WTC11 (cell line): ENCODE measurements around the gene KCNN1. TPM values are rescaled to one million over a fixed set of nuclear protein-coding genes. Genes with fewer than 3 reads are reported as not detected.
A peak's percentile ranks its signal among the peaks of the same experiment; 100 is the strongest.

Source experiments
- ATAC-seq: fragments of 200-7000 bp; cut with Tn5 transposase; 2 replicates; pipeline ENCODE4 v1.10.0; 2021; ENCODE audit warnings: mild to moderate bottlenecking, moderate library complexity
- CTCF ChIA-PET: fragments of 300-600 bp; sonication (Branson Sonifier 250); formaldehyde crosslinking; loops from one replicate; lab custom pipeline; 2021; ENCODE audit warnings: antibody characterized with exemption; lab: Charles Lee
- POLR2A ChIA-PET: fragments of 350-600 bp; sonication (Branson Sonifier 250); formaldehyde crosslinking; loops from one replicate; lab custom pipeline; 2021; ENCODE audit warnings: antibody characterized with exemption; lab: Charles Lee
- DNase-seq: peaks from one replicate; pipeline ENCODE4 v3.0.0; 2021; ENCODE audit warnings: low spot score
- H3K27ac Mint-ChIP-seq: 2 replicates; pipeline ENCODE4 v1.8.0; 2021; ENCODE audit warnings: mixed read lengths
- H3K27me3 Mint-ChIP-seq: 2 replicates; pipeline ENCODE4 v1.8.0; 2021; ENCODE audit warnings: low read depth, mild to moderate bottlenecking, moderate library complexity, mixed read lengths
- H3K36me3 Mint-ChIP-seq: 2 replicates; pipeline ENCODE4 v1.8.0; 2021; ENCODE audit warnings: mixed read lengths
- H3K4me1 Mint-ChIP-seq: 2 replicates; pipeline ENCODE4 v1.8.0; 2022; ENCODE audit warnings: mixed read lengths
- H3K4me3 Mint-ChIP-seq: 2 replicates; pipeline ENCODE4 v1.8.0; 2021; ENCODE audit warnings: mild to moderate bottlenecking, moderate library complexity, mixed read lengths
- H3K9me3 Mint-ChIP-seq: 2 replicates; pipeline ENCODE4 v1.8.0; 2021; ENCODE audit warnings: mixed read lengths
- ARID4B ChIP-seq: sonication (generic); formaldehyde crosslinking; IDR thresholded peaks from 2 replicates; pipeline ENCODE4 v1.8.0; 2023; ENCODE audit warnings: missing genetic modification reagents, mild to moderate bottlenecking, borderline replicate concordance
- ATF6 ChIP-seq: sonication (generic); formaldehyde crosslinking; IDR thresholded peaks from 2 replicates; pipeline ENCODE4 v1.8.1; 2023; ENCODE audit warnings: mild to moderate bottlenecking, missing genetic modification reagents
- CDX4 ChIP-seq: fragments of 250-450 bp; sonication (Bioruptor Pico); IDR thresholded peaks from 2 replicates; pipeline ENCODE4 v1.9.0; 2021; ENCODE audit warnings: moderate library complexity, mild to moderate bottlenecking, inconsistent platforms, borderline replicate concordance
- FOXP4 ChIP-seq: sonication (generic); formaldehyde crosslinking; IDR thresholded peaks from 2 replicates; pipeline ENCODE4 v1.8.0; 2022; ENCODE audit warnings: mild to moderate bottlenecking, missing genetic modification reagents
- GRHL2 ChIP-seq: fragments of 250-450 bp; sonication (Bioruptor Pico); IDR thresholded peaks from 2 replicates; pipeline ENCODE4 v1.8.0; 2022; ENCODE audit warnings: mild to moderate bottlenecking, moderate library complexity; ENCODE audit not compliant: insufficient replicate concordance, severe bottlenecking
- HMGXB4 ChIP-seq: sonication (generic); formaldehyde crosslinking; IDR thresholded peaks from 2 replicates; pipeline ENCODE4 v1.8.1; 2023; ENCODE audit warnings: mild to moderate bottlenecking, moderate library complexity, missing genetic modification reagents
- MAX ChIP-seq: sonication (generic); formaldehyde crosslinking; IDR thresholded peaks from 2 replicates; pipeline ENCODE4 v1.8.0; 2022; ENCODE audit warnings: mild to moderate bottlenecking, missing genetic modification reagents
- MLX ChIP-seq: sonication (generic); formaldehyde crosslinking; IDR thresholded peaks from 2 replicates; pipeline ENCODE4 v1.8.1; 2023; ENCODE audit warnings: mild to moderate bottlenecking, missing genetic modification reagents, moderate library complexity
- MXD4 ChIP-seq: fragments of 250-450 bp; sonication (Bioruptor Pico); IDR thresholded peaks from 2 replicates; pipeline ENCODE4 v1.8.0; 2021; ENCODE audit warnings: mild to moderate bottlenecking, moderate library complexity, borderline replicate concordance
- MYBL2 ChIP-seq: sonication (generic); formaldehyde crosslinking; IDR thresholded peaks from 2 replicates; pipeline ENCODE4 v1.8.1; 2023; ENCODE audit warnings: mild to moderate bottlenecking, moderate library complexity, missing genetic modification reagents
- NFE2L1 ChIP-seq: sonication (generic); formaldehyde crosslinking; IDR thresholded peaks from 2 replicates; pipeline ENCODE4 v1.8.1; 2023; ENCODE audit warnings: missing genetic modification reagents
- OVOL2 ChIP-seq: fragments of 250-450 bp; sonication (Bioruptor Pico); IDR thresholded peaks from 2 replicates; pipeline ENCODE4 v1.9.0; 2021; ENCODE audit warnings: mild to moderate bottlenecking, borderline replicate concordance
- SP1 ChIP-seq: sonication (generic); formaldehyde crosslinking; conservative IDR thresholded peaks from 2 replicates; pipeline ENCODE4 v1.8.1; 2022; ENCODE audit warnings: missing genetic modification reagents
- ZNF121 ChIP-seq: sonication (generic); formaldehyde crosslinking; IDR thresholded peaks from 2 replicates; pipeline ENCODE4 v1.8.0; 2023; ENCODE audit warnings: missing genetic modification reagents
- total RNA-seq: library from RNA; stranded (reverse); gene quantifications from 3 replicates; pipeline ENCODE4 v1.2.3, GENCODE V29; 2021

Gene KCNN1
- total RNA-seq, 1 experiment from 2014 or later = 15.3 TPM

GRCh38 chr19:18045307-18046050 lies 78.6 kb downstream of the KCNN1 start:
- no peaks in the 10 kb centered on the region for H3K36me3 Mint-ChIP-seq
- ATAC-seq (no peak), DNase-seq (no peak)
- POLR2A ChIA-PET = no interaction called here
- peaks cover 9% of the 10 kb centered on the region for H3K4me1 Mint-ChIP-seq
- CTCF ChIA-PET = interaction anchor here (0.6 to 1.9 kb wide), 8 partner anchors 9 to 136 kb away, joined by 3 to 9 read pairs (median 4); no protein-coding TSS in a partner anchor
- H3K27ac Mint-ChIP-seq = peak overlapping the region; percentile 70
- TF ChIP-seq OVOL2 = no peak
- TF ChIP-seq FOXP4 (CRISPR knock-in tag) = no peak
- TF ChIP-seq MLX (CRISPR knock-in tag) = no peak
- no peak for TF ChIP-seq MXD4 (CRISPR knock-in tag)
- no peak for TF ChIP-seq HMGXB4 (CRISPR knock-in tag)
- no peak for TF ChIP-seq MYBL2 (CRISPR knock-in tag)
- H3K9me3 Mint-ChIP-seq = no peaks in the 10 kb centered on the region
- no peak overlapping the region for H3K4me3 Mint-ChIP-seq
- no peaks in the 10 kb centered on the region; the same call in 1 of the 2 replicates for H3K27me3 Mint-ChIP-seq

- CTCF ChIA-PET = interaction anchor here (0.6 to 0.7 kb wide), 3 partner anchors 18 to 137 kb away, joined by 3 to 4 read pairs (median 4); no protein-coding TSS in a partner anchor
- Mint-ChIP-seq H3K36me3 (no peaks in the 10 kb centered on the region), H3K4me1 (peaks cover 9% of the 10 kb centered on the region), H3K27ac (no peak overlapping the region)
- no peak for DNase-seq
- no peak for TF ChIP-seq ATF6
- TF ChIP-seq SP1 = no peak
- TF ChIP-seq ARID4B (CRISPR knock-in tag) = no peak
- TF ChIP-seq ZNF121 (CRISPR knock-in tag) = no peak
- no peak for TF ChIP-seq NFE2L1 (CRISPR knock-in tag)
- no peak for TF ChIP-seq CDX4 (CRISPR knock-in tag)
- TF ChIP-seq MAX (CRISPR knock-in tag) = no peak
- no peak for TF ChIP-seq FOXP4 (CRISPR knock-in tag)
- TF ChIP-seq GRHL2 (CRISPR knock-in tag) = no peak
- TF ChIP-seq, all 79 proteins: peak for 0
- no peak for ATAC-seq
- Mint-ChIP-seq H3K9me3 (no peaks in the 10 kb centered on the region), H3K27me3 (no peaks in the 10 kb centered on the region), H3K4me3 (no peak overlapping the region)
- POLR2A ChIA-PET = no interaction called here
Measured at GRCh38 chr19:18046059-18046718, 79.3 kb downstream of the KCNN1 start.
